CD14-positive monocyte (primary cell): ENCODE results near the gene GIMAP5. TPM values are rescaled to one million over a fixed set of nuclear protein-coding genes. Genes with fewer than 3 reads are reported as not detected.

Source experiments
- DNase-seq, 3 donors: peaks; one replicate each; pipeline ENCODE4 v3.0.0-alpha.2; 2011 to 2022
- H2AFZ ChIP-seq: 2 replicates; pipeline ENCODE4 v1.6.0; 2012; ENCODE audit warnings: mild to moderate bottlenecking, low read depth, low read length, inconsistent platforms; ENCODE audit not compliant: insufficient read depth, poor library complexity, severe bottlenecking
- H3K27ac ChIP-seq, 2 donors: 1 replicate in 1 of 2; 2 replicates in 1 of 2; pipeline ENCODE4 v1.5.1; 2012 to 2013; ENCODE audit warnings: low read length in 2 of 2, control low read depth in 1 of 2, inconsistent platforms in 1 of 2, low read depth in 1 of 2, mild to moderate bottlenecking in 1 of 2
- H3K27me3 ChIP-seq, 2 donors: one replicate each; pipeline versions ENCODE4 v1.6.0 to v1.6.1; 2011 to 2013; ENCODE audit warnings: low read length in 2 of 2; ENCODE audit not compliant: control insufficient read depth in 2 of 2, insufficient read depth in 2 of 2
- H3K36me3 ChIP-seq, 2 donors: replicated peaks in 1 of 2; 1 replicate in 1 of 2; 2 replicates in 1 of 2; pipeline versions ENCODE4 v1.5.1 to v1.6.1; 2012 to 2013; ENCODE audit warnings: low read length in 2 of 2, control low read depth in 1 of 2, inconsistent platforms in 1 of 2, mild to moderate bottlenecking in 1 of 2; ENCODE audit not compliant: insufficient read depth in 2 of 2, control insufficient read depth in 1 of 2
- H3K4me1 ChIP-seq, 2 donors: 1 replicate in 1 of 2; 2 replicates in 1 of 2; pipeline versions ENCODE4 v1.5.1 to v1.6.1; 2012 to 2013; ENCODE audit warnings: low read length in 2 of 2, control low read depth in 1 of 2, inconsistent platforms in 1 of 2, mild to moderate bottlenecking in 1 of 2, moderate library complexity in 1 of 2; ENCODE audit not compliant: insufficient read depth in 2 of 2, control insufficient read depth in 1 of 2
- H3K4me2 ChIP-seq: replicated peaks from 2 replicates; pipeline ENCODE3; 2012; ENCODE audit warnings: low read length, moderate library complexity, mild to moderate bottlenecking; ENCODE audit not compliant: poor library complexity, severe bottlenecking; ENCODE audit errors: extremely low read depth
- H3K4me3 ChIP-seq, 3 experiments: fragments of 200-600 bp in 1 of 3; sonication (generic) in 1 of 3; replicated peaks in 1 of 3; 1 replicate in 2 of 3; 2 replicates in 1 of 3; pipeline ENCODE4 v1.5.1; 2011 to 2013; ENCODE audit warnings: low read length in 3 of 3, mild to moderate bottlenecking in 3 of 3, control low read depth in 2 of 3, low read depth in 2 of 3, inconsistent platforms in 1 of 3, moderate library complexity in 1 of 3
- H3K79me2 ChIP-seq: 2 replicates; pipeline ENCODE4 v1.6.0; 2012; ENCODE audit warnings: mild to moderate bottlenecking, control low read depth, inconsistent platforms, low read length, moderate library complexity; ENCODE audit not compliant: insufficient read depth
- H3K9ac ChIP-seq: 2 replicates; pipeline ENCODE4 v1.6.0; 2017; ENCODE audit warnings: low read length, mild to moderate bottlenecking; ENCODE audit not compliant: insufficient read depth, poor library complexity, severe bottlenecking
- H3K9me3 ChIP-seq, 2 donors: replicated peaks in 1 of 2; 1 replicate in 1 of 2; 2 replicates in 1 of 2; pipeline versions ENCODE4 v1.5.1 to v1.6.1; 2012 to 2013; ENCODE audit warnings: low read length in 2 of 2, control low read depth in 1 of 2; ENCODE audit not compliant: control insufficient read depth in 1 of 2, insufficient read depth in 1 of 2
- H4K20me1 ChIP-seq: 2 replicates; pipeline ENCODE4 v1.6.0; 2012; ENCODE audit warnings: mild to moderate bottlenecking, low read length, control low read depth, moderate library complexity; ENCODE audit not compliant: insufficient read depth
- H3K27ac Mint-ChIP-seq, 7 donors: one replicate each; pipeline ENCODE4 v1.8.0; 2020; ENCODE audit warnings: mild to moderate bottlenecking in 7 of 7, mixed read lengths in 7 of 7, moderate library complexity in 6 of 7, inconsistent platforms in 2 of 7
- H3K27me3 Mint-ChIP-seq, 3 donors: one replicate each; pipeline ENCODE4 v1.8.0; 2021 to 2022; ENCODE audit warnings: low read depth in 3 of 3, mild to moderate bottlenecking in 3 of 3, mixed read lengths in 3 of 3, moderate library complexity in 3 of 3, inconsistent platforms in 1 of 3
- H3K36me3 Mint-ChIP-seq, 2 donors: one replicate each; pipeline ENCODE4 v1.8.0; 2020; ENCODE audit warnings: mixed read lengths in 2 of 2, inconsistent platforms in 1 of 2, mild to moderate bottlenecking in 1 of 2
- H3K4me1 Mint-ChIP-seq: one replicate; pipeline ENCODE4 v1.8.0; 2020; ENCODE audit warnings: mild to moderate bottlenecking, mixed read lengths
- H3K4me3 Mint-ChIP-seq, 2 donors: one replicate each; pipeline ENCODE4 v1.8.0; 2020; ENCODE audit warnings: mild to moderate bottlenecking in 2 of 2, mixed read lengths in 2 of 2, moderate library complexity in 1 of 2
- H3K9me3 Mint-ChIP-seq, 7 donors: one replicate each; pipeline ENCODE4 v1.8.0; 2020 to 2022; ENCODE audit warnings: mixed read lengths in 7 of 7, mild to moderate bottlenecking in 6 of 7, moderate library complexity in 6 of 7, inconsistent platforms in 2 of 7
- WGBS: methylation state at CpG from one replicate; pipeline ENCODE4 v1.1.5; 2013; ENCODE audit warnings: missing lambda C conversion rate; ENCODE audit not compliant: insufficient coverage; 5-methylcytosine and 5-hydroxymethylcytosine counted together
- intact Hi-C, 2 donors: fragments of 100-400 bp; cut with micrococcal nuclease; formaldehyde crosslinking; loops; one replicate each; pipeline versions ENCODE4 v1.15.0 to v1.15.1; 2023
- polyA plus RNA-seq, 3 donors: library from polyadenylated mRNA; depleted of rRNA in 1 of 3; unstranded in 2 of 3; stranded (reverse) in 1 of 3; fragments of 300-500 nt in 2 of 3; fragments of >200 nt in 1 of 3; fragmentation: Illumina TruSeq in 2 of 3; gene quantifications; 1 replicate in 2 of 3; 2 replicates in 1 of 3; pipeline ENCODE4 v1.2.3, GENCODE V29; 2012 to 2021
- TF ChIP-seq, protein P1 (sequence below): fragments of 200-600 bp; IDR thresholded peaks from one replicate; pipeline ENCODE4 v1.8.0; 2022; ENCODE audit warnings: antibody characterized with exemption, mild to moderate bottlenecking

Gene GIMAP5
- polyA plus RNA-seq, 3 donors = 13.4 to 17.1 (median 14.4) TPM

DNA sequence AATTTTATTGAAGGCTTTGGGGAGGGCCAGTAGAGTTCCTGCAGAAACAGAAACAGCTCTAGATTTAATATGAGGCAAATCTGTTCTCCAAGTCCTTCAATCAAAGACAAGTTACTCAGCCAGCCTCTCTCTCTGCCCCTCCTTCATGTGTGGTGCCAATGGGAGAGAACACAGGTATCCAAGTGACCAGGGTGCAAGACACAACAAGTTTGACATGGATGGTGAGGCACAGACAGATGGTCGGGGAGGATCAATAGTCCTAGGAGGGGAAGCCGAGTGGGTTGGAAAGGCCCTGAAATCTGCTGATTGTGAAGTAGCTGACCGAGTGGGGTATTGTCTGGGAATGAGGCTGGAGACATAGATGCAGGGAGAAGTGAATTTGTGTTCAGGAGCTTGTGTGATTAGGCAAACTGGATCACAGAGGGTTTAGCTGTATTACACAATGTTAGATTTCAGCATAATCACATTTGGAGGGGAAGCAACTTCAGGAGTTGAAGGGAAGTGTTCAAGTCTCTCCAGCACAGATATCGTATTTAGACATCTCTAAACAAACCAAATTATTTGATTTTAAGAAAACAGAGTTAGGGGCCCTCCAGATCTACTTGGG, 19.3 kb upstream of the GIMAP5 start:
- Mint-ChIP-seq H3K4me1 (peaks cover 69% of the 10 kb centered on the region), H3K36me3 (peaks cover 46 to 49% of the 10 kb centered on the region in 2 donors), H3K27me3 (peaks cover 0 to 3% (median 0%) of the 10 kb centered on the region in 3 donors), H3K27ac (peak overlapping the region; percentile 75 to 90 (median 81)), H3K9me3 (peaks cover 3 to 13% (median 10%) of the 10 kb centered on the region in 7 donors), H3K4me3 (peak overlapping the region; percentile 95 to 99)
- no peaks in the 10 kb centered on the region for H3K27me3 ChIP-seq
- no peak overlapping the region for H2AFZ ChIP-seq
- no peaks in the 10 kb centered on the region for H3K9me3 ChIP-seq
- peaks cover 38 to 44% of the 10 kb centered on the region in 2 donors for H3K36me3 ChIP-seq
- peak in 2 of 3 donors; percentile 60 to 70 for DNase-seq
- peak overlapping the region; percentile 84 to 100 (median 98) for H3K4me3 ChIP-seq
- intact Hi-C loops = no loop called here
- H3K4me1 ChIP-seq = peaks cover 55 to 62% of the 10 kb centered on the region in 2 donors
- TF ChIP-seq, protein P1, sequence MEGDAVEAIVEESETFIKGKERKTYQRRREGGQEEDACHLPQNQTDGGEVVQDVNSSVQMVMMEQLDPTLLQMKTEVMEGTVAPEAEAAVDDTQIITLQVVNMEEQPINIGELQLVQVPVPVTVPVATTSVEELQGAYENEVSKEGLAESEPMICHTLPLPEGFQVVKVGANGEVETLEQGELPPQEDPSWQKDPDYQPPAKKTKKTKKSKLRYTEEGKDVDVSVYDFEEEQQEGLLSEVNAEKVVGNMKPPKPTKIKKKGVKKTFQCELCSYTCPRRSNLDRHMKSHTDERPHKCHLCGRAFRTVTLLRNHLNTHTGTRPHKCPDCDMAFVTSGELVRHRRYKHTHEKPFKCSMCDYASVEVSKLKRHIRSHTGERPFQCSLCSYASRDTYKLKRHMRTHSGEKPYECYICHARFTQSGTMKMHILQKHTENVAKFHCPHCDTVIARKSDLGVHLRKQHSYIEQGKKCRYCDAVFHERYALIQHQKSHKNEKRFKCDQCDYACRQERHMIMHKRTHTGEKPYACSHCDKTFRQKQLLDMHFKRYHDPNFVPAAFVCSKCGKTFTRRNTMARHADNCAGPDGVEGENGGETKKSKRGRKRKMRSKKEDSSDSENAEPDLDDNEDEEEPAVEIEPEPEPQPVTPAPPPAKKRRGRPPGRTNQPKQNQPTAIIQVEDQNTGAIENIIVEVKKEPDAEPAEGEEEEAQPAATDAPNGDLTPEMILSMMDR = no peak
- peak overlapping the region; percentile 74 for H3K9ac ChIP-seq
- peak overlapping the region; percentile 86 for H3K4me2 ChIP-seq
- peaks cover 46% of the 10 kb centered on the region for H4K20me1 ChIP-seq
- peak overlapping the region; percentile 22 to 87 for H3K27ac ChIP-seq
- H3K79me2 ChIP-seq = peaks cover 71% of the 10 kb centered on the region
- WGBS = 20% methylated on average over 2 of the region's 4 CpGs

DNA sequence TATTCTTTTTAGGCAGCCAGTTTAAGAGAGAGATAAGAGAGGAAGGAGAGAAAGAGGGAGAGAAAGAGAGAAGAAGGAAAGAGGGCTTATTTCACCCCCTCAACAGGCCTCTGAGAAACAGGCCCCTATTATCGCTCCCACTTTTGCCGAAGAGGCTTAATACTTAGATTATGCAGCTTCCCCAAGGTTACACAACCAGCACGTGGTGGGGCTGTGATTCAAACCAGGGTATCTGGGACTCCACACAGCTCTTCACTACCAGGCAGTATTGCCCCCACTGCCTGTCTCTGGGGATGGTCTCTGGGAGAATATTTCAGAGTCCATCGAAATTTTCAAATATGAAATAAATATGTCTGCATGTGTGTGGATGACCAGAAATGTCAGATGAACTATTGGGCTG, 17.8 kb upstream of the GIMAP5 start:
- no peak overlapping the region for H2AFZ ChIP-seq
- peak in 2 of 3 donors; percentile 36 to 53 for DNase-seq
- Mint-ChIP-seq H3K4me1 (peaks cover 77% of the 10 kb centered on the region), H3K27ac (peak overlapping the region; percentile 46 to 86 (median 78)), H3K27me3 (peaks cover 0 to 3% (median 0%) of the 10 kb centered on the region in 3 donors), H3K36me3 (peaks cover 57 to 59% of the 10 kb centered on the region in 2 donors), H3K9me3 (peaks cover 0 to 3% (median 0%) of the 10 kb centered on the region in 7 donors), H3K4me3 (peak overlapping the region; percentile 95 to 99)
- peaks cover 81% of the 10 kb centered on the region for H3K79me2 ChIP-seq
- peak overlapping the region; percentile 74 for H3K9ac ChIP-seq
- H3K27ac ChIP-seq = peak overlapping the region in 1 of 2 donors; percentile 87
- intact Hi-C loops = no loop called here
- TF ChIP-seq, protein P1 = no peak
- H3K4me1 ChIP-seq = peaks cover 55 to 62% of the 10 kb centered on the region in 2 donors
- peak overlapping the region; percentile 86 for H3K4me2 ChIP-seq
- peaks cover 42 to 59% of the 10 kb centered on the region in 2 donors for H3K36me3 ChIP-seq
- peaks cover 61% of the 10 kb centered on the region for H4K20me1 ChIP-seq
- H3K27me3 ChIP-seq = no peaks in the 10 kb centered on the region
- WGBS = 30% methylated on average over 2 of the region's 4 CpGs
- H3K9me3 ChIP-seq = no peaks in the 10 kb centered on the region
- H3K4me3 ChIP-seq = peak overlapping the region in 2 of 3 experiments; percentile 98 to 100
